GM12873 (cell line): ENCODE results near the gene PIGN.

Source experiments
- TF ChIP-seq, protein P1 (sequence below): IDR thresholded peaks from 2 replicates; pipeline ENCODE4 v1.5.1; 2012; ENCODE audit warnings: low read depth, mild to moderate bottlenecking, moderate library complexity, low read length, control low read depth; ENCODE audit not compliant: insufficient read depth; ENCODE audit errors: missing control alignments

Gene PIGN

DNA sequence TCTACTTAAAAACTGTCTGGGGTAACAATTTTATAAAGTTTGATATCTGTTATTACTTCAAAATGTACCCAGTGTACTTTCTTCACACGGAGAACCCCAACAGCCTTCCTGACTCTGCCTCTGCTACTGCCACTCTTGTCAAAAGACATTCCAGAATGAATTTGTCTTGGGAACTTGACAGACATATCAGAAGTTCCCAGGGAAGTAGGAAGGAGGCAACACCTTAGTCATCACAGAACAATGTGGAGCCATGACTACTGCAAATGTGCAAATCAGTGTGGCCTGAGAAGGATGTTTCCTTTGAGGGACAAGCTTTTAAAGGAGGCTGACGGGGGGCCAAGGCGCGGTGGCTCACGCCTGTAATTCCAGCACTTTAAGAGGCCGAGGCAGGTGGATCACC, 160.3 kb downstream of the PIGN start:
- TF ChIP-seq, protein P1, sequence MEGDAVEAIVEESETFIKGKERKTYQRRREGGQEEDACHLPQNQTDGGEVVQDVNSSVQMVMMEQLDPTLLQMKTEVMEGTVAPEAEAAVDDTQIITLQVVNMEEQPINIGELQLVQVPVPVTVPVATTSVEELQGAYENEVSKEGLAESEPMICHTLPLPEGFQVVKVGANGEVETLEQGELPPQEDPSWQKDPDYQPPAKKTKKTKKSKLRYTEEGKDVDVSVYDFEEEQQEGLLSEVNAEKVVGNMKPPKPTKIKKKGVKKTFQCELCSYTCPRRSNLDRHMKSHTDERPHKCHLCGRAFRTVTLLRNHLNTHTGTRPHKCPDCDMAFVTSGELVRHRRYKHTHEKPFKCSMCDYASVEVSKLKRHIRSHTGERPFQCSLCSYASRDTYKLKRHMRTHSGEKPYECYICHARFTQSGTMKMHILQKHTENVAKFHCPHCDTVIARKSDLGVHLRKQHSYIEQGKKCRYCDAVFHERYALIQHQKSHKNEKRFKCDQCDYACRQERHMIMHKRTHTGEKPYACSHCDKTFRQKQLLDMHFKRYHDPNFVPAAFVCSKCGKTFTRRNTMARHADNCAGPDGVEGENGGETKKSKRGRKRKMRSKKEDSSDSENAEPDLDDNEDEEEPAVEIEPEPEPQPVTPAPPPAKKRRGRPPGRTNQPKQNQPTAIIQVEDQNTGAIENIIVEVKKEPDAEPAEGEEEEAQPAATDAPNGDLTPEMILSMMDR, result no peak

DNA sequence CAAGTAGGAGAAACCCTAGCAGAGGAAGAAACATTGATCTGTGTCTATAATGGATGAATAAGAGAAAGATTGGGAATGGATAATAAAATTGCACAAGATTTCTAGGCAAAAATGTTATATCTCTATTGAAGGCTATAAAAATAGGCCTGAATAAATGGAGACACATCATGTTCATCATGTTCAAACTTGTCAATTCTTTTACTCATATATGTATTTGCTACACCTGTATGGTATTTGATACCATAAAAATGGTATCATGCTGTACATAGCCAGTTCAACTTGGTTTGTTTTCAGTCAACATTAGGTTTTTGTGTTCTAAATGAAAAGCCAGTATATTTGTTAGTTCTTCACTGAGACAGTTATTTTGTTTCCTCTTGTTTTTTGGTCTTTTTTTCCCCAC, 161.9 kb downstream of the PIGN start:
- TF ChIP-seq, protein P1, result no peak

DNA sequence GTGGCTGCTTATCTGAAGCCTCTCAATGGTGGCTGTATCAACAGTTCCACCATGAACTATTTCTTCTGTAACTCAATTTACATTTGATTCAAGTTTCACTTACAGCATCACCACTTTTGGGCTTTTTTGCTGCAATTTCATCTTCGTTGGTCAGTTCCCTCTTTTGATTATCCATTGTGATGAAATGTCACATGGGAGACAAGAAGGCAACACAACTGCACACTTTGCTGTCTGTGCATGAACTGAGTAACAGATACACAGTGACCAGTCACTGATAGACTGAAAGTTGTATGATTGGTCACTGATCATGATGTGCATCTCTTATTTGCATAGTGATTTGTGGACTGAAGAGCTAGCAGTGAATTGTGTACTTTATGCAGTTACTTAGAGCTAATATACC, 163.3 kb downstream of the PIGN start:
- TF ChIP-seq, protein P1, result no peak

DNA sequence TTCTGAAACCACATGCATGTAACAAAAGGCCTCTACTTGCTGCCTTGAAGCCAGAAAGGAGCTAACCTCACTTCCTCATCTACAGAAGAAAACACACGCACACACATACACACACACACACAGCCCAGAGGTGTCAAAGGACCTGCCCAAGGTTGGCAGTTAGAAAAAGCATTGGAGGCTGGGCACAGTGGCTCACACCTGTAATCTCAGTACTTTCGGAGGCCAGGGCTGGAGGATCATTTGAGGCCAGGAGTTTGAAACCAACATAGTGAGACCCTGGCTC, 168.2 kb downstream of the PIGN start:
- TF ChIP-seq, protein P1, result no peak

DNA sequence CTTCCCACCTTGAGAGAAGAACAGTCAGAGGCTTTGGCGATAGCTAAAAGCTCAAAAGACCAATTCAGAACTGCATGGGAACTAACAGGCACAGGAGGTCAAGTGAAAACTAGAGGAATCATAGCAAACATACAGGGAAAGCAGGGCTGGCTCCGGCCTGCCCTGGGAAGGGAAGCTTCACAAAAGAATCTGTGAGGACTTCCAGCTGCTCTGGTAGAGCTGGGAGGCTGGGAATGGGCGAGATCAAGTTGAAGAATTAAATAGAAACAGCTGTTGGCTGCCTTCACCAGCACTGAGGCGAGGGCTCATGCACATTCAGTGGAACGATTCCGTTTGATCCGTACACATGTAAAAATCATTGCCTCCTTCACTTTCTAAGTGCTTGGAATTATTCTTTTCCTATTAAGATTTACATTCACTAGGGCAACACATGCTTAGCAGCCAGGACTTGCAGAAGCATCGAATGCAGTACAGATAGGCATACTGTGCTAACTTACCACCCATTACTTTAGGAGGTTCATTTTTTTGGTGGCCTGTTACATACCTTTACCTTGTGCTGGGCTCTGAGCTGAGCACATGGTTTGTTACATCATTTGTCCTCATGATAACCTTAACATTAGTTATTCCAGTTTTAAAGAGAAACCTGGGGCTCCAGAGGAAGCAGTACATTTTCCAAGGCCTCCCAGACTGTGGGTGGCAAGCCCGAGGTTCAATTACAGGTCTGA, 168.7 kb downstream of the PIGN start:
- TF ChIP-seq, protein P1, result no peak

DNA sequence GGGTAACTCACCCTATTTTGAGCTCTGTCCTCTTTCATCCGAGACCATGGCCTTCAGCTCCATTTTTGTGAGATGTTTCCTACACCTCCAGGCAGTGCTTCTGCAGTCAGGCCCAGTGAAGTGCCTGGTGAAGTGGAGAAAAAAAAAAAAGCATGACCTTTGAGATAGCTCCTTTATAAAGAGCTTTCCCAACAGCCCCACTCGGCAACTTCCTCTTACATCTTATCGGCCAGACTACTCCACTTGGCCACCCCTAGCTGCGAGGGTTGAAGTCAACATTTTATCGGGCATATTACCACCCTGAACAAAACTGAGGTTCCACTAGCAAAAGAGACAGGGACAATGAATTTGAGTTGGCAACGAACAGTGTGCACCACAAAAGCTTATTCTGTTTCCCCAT, 169.2 kb downstream of the PIGN start:
- TF ChIP-seq, protein P1, result no peak

DNA sequence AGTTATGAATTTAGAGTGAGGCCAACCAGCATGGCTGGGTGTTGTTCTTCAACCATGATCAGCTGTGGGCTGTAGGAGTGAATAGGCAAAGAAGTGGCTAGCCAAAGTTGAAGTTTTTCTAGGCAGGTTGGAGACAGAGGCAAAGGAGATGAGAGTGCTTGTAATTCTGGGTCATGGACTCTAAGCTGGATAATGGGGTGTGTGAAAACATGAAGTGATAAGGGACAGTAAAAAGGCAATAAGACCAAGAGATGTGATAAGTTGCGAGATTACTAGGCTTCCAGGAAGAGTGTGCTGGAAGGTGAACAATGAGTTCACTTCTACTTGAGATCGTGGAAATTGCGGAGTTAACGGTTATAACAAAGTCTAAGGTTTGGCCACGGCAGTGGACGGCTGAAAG, 175.4 kb downstream of the PIGN start:
- TF ChIP-seq, protein P1, result no peak
